ENCODE measurements around the gene ATP11A. TPM values are rescaled to one million over a fixed set of nuclear protein-coding genes. Genes with fewer than 3 reads are reported as not detected.

ATP11A gene
- total RNA-seq, 2 donors from 2014 or later: 15.2 to 38.4 TPM

GRCh38 chr13:112910016-112910415, 220.2 kb downstream of the ATP11A start:
- Histone ChIP-seq H3K36me3 (no peaks in the 10 kb centered on the region), H3K4me3 (no peak overlapping the region), H3K27me3 (replicated peaks; ENCODE audit: insufficient read depth) (no peaks in the 10 kb centered on the region), H3K27ac (no peak overlapping the region), H3K4me1 (ENCODE audit: control insufficient read depth in 1 of 2, low read depth in 2 of 2) (no peaks in the 10 kb centered on the region), H3K9me3 (no peaks in the 10 kb centered on the region)
- no peak for DNase-seq (ENCODE audit: low spot score)
- no peak for TF ChIP-seq CTCF (IDR thresholded peaks at IDR 0.05)
- no peak for ATAC-seq (ENCODE audit: insufficient number of reproducible peaks, low FRiP score, low read depth)

- no peak for TF ChIP-seq CTCF (IDR thresholded peaks at IDR 0.05)
- Histone ChIP-seq H3K9me3 (no peaks in the 10 kb centered on the region), H3K4me3 (no peak overlapping the region), H3K27ac (no peak overlapping the region), H3K27me3 (replicated peaks; ENCODE audit: insufficient read depth) (no peaks in the 10 kb centered on the region), H3K36me3 (no peaks in the 10 kb centered on the region), H3K4me1 (ENCODE audit: control insufficient read depth in 1 of 2, low read depth in 2 of 2) (no peaks in the 10 kb centered on the region)
- DNase-seq (ENCODE audit: low spot score): no peak
- no peak for ATAC-seq (ENCODE audit: insufficient number of reproducible peaks, low FRiP score, low read depth)
Measured at GRCh38 chr13:112910616-112911280, 220.9 kb downstream of the ATP11A start.

- ATAC-seq (ENCODE audit: insufficient number of reproducible peaks, low FRiP score, low read depth) (no peak), DNase-seq (ENCODE audit: low spot score) (no peak)
- no peaks in the 10 kb centered on the region for H3K4me1 ChIP-seq (ENCODE audit: control insufficient read depth in 1 of 2, low read depth in 2 of 2)
- no peak overlapping the region for H3K27ac ChIP-seq
- TF ChIP-seq CTCF (IDR thresholded peaks at IDR 0.05): no peak
- H3K9me3 ChIP-seq: no peaks in the 10 kb centered on the region
- no peaks in the 10 kb centered on the region for H3K27me3 ChIP-seq (replicated peaks; ENCODE audit: insufficient read depth)
- no peaks in the 10 kb centered on the region for H3K36me3 ChIP-seq
- H3K4me3 ChIP-seq: no peak overlapping the region
Measured at GRCh38 chr13:112911285-112911701, 221.5 kb downstream of the ATP11A start.

GRCh38 chr13:112911883-112912282, 222.0 kb downstream of the ATP11A start:
- Histone ChIP-seq H3K27ac (no peak overlapping the region), H3K27me3 (replicated peaks; ENCODE audit: insufficient read depth) (no peaks in the 10 kb centered on the region), H3K36me3 (no peaks in the 10 kb centered on the region), H3K9me3 (no peaks in the 10 kb centered on the region), H3K4me1 (ENCODE audit: control insufficient read depth in 1 of 2, low read depth in 2 of 2) (no peaks in the 10 kb centered on the region), H3K4me3 (no peak overlapping the region)
- no peak for ATAC-seq (ENCODE audit: insufficient number of reproducible peaks, low FRiP score, low read depth)
- DNase-seq (ENCODE audit: low spot score): no peak
- TF ChIP-seq CTCF (IDR thresholded peaks at IDR 0.05): no peak

GRCh38 chr13:112912726-112913440, 223.0 kb downstream of the ATP11A start:
- ATAC-seq (ENCODE audit: insufficient number of reproducible peaks, low FRiP score, low read depth): no peak
- no peak for TF ChIP-seq CTCF (IDR thresholded peaks at IDR 0.05)
- Histone ChIP-seq H3K4me3 (no peak overlapping the region), H3K9me3 (no peaks in the 10 kb centered on the region), H3K36me3 (no peaks in the 10 kb centered on the region), H3K4me1 (ENCODE audit: control insufficient read depth in 1 of 2, low read depth in 2 of 2) (no peaks in the 10 kb centered on the region), H3K27me3 (replicated peaks; ENCODE audit: insufficient read depth) (no peaks in the 10 kb centered on the region), H3K27ac (no peak overlapping the region)
- no peak for DNase-seq (ENCODE audit: low spot score)

Data from thoracic aorta (tissue), 2 donors.